Mucosa of descending colon (tissue), 3 donors: Measurements from ENCODE around the gene VWC2. TPM values are rescaled to one million over a fixed set of nuclear protein-coding genes. Genes with fewer than 3 reads are reported as not detected.

ENCODE experiments used
- ATAC-seq: fragments of 200-7000 bp; cut with Tn5 transposase; one replicate; pipeline ENCODE4 v1.9.1; 2020; ENCODE audit warnings: mild to moderate bottlenecking, moderate library complexity
- DNase-seq, 3 donors: peaks; one replicate each; pipeline ENCODE4 v3.0.0-alpha.2; 2020
- H3K36me3 ChIP-seq: fragments of 200-600 bp; one replicate; pipeline ENCODE4 v1.8.0; 2021; ENCODE audit warnings: low read depth, mild to moderate bottlenecking
- H3K4me1 ChIP-seq: fragments of 200-600 bp; one replicate; pipeline ENCODE4 v1.8.0; 2021; ENCODE audit warnings: low read depth, mild to moderate bottlenecking
- H3K4me3 ChIP-seq: fragments of 200-600 bp; one replicate; pipeline ENCODE4 v1.8.0; 2021; ENCODE audit warnings: mild to moderate bottlenecking
- H3K9me3 ChIP-seq: fragments of 200-600 bp; one replicate; pipeline ENCODE4 v1.8.0; 2021; ENCODE audit warnings: mild to moderate bottlenecking
- CTCF ChIP-seq: fragments of 200-600 bp; IDR thresholded peaks from one replicate; pipeline ENCODE4 v1.8.0; 2022; ENCODE audit warnings: antibody characterized with exemption, mild to moderate bottlenecking
- intact Hi-C, 2 donors: fragments of 100-400 bp; cut with DNase I in 1 of 2; cut with micrococcal nuclease in 1 of 2; formaldehyde crosslinking; loops; one replicate each; pipeline versions ENCODE4 v1.11.0 to v1.11.1; 2022; cut with DNase I, micrococcal nuclease
- total RNA-seq, 3 donors: library from RNA; stranded (reverse); fragmentation: NEBNext Ultra II Directional in 2 of 3; extraction: Animal tissue kit (Norgen Biotek cat#: 25700) in 2 of 3; gene quantifications; one replicate each; pipeline versions ENCODE4 v1.2.1 to v1.2.4, GENCODE V29; 2021 to 2023
- donor health status: DM: no; HTN: no; CAD: no; lungs with moderate emphysema.
- donor health status: DM: no; HTN: no; CAD: no.
- donor health status: DM: no; HTN: yes; CAD: no.

Gene VWC2
- total RNA-seq, 3 donors from 2014 or later: 0.06 to 0.17 (median 0.14) TPM

- ATAC-seq (no peak), DNase-seq (no peak)
- intact Hi-C loops: no loop called here
- Histone ChIP-seq H3K9me3 (no peaks in the 10 kb centered on the region), H3K4me3 (no peak overlapping the region), H3K36me3 (no peaks in the 10 kb centered on the region), H3K4me1 (peaks cover 27% of the 10 kb centered on the region)
- no peak for TF ChIP-seq CTCF
These were observed 1.8 kb upstream of the VWC2 start for GRCh38 chr7:49771427-49772176.

GRCh38 chr7:49772916-49773217 lies 571 bp upstream of the VWC2 start:
- ATAC-seq (no peak), DNase-seq (no peak)
- no peaks in the 10 kb centered on the region for H3K9me3 ChIP-seq
- no peak overlapping the region for H3K4me3 ChIP-seq
- H3K4me1 ChIP-seq: peaks cover 27% of the 10 kb centered on the region
- no peak for TF ChIP-seq CTCF
- no peaks in the 10 kb centered on the region for H3K36me3 ChIP-seq
- intact Hi-C loops: no loop called here

DNA sequence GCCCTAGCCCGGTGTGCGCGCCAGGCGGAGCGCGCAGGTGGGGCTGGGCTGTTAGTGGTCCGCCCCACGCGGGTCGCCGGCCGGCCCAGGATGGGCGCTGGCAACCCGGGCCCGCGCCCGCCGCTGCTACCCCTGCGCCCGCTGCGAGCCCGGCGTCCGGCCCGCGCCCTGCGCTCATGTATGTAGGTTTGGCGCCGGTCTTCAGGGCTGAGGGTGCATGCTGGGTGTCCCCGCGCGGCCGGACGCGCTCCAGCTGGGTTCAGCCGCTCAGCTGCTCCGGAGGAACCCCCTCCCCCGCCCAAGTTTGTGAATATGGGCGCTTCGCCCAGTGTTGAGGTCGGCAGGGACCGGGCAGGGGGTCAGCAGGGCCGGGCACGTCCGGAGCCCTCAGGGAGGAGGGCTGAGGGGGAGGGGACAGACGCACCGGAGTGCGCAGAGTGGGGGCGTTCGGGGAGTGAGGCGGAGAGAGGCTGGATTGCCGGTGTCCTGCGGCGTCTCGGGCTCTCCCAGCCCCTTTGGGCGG lies 559 bp downstream of the VWC2 start:
- no peaks in the 10 kb centered on the region for H3K9me3 ChIP-seq
- intact Hi-C loops: no loop called here
- H3K4me1 ChIP-seq: peaks cover 27% of the 10 kb centered on the region
- no peak overlapping the region for H3K4me3 ChIP-seq
- peak; percentile 29 for ATAC-seq
- no peak for TF ChIP-seq CTCF
- DNase-seq: peak in 2 of 3 donors; percentile 13 to 34
- no peaks in the 10 kb centered on the region for H3K36me3 ChIP-seq

DNA sequence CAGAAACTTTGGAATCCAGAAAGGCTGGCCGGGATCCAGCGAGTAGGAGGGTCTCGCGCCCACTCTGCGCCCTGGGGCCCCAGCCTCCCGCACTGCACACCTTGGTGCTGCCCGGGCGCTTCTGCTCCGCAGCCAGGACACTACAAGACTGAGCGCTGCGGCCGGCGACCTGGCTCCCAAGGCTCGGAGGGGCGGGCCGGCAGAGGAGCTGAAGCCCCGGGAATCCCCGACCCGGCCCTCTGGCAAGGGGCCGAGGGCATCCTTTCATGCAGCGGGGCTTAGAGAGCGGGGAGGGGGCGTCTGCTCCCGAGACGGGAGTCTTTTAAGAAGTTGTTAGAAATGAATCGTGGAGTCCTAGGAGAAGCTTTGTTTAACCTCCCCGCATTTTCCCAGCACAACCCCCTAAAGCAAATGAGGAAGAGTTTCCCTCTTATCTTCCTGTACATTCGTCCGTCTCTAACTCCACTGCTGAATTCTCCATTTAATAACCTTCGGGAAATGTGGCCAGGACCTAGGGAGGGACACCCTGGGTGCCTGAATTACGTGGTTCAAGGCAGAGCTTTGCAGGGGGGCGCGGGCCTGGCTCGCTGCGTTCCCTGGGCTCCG lies 1.1 kb downstream of the VWC2 start:
- DNase-seq: peak in 1 of 3 donors; percentile 36
- intact Hi-C loops: no loop called here
- Histone ChIP-seq H3K36me3 (no peaks in the 10 kb centered on the region), H3K9me3 (no peaks in the 10 kb centered on the region), H3K4me3 (no peak overlapping the region), H3K4me1 (peaks cover 27% of the 10 kb centered on the region)
- ATAC-seq: peak; percentile 39
- no peak for TF ChIP-seq CTCF

GRCh38 chr7:49775065-49775948 lies 1.9 kb downstream of the VWC2 start:
- DNase-seq (peak in 2 of 3 donors; percentile 19 to 52), ATAC-seq (peak; percentile 56)
- Histone ChIP-seq H3K36me3 (no peaks in the 10 kb centered on the region), H3K9me3 (no peaks in the 10 kb centered on the region), H3K4me1 (peaks cover 27% of the 10 kb centered on the region), H3K4me3 (no peak overlapping the region)
- intact Hi-C loops: no loop called here
- no peak for TF ChIP-seq CTCF
